Mucosa of descending colon (tissue), 3 donors: ENCODE results near the gene LRRC38. TPM values are rescaled to one million over a fixed set of nuclear protein-coding genes. Genes with fewer than 3 reads are reported as not detected.
A peak's percentile ranks its signal among the peaks of the same experiment; 100 is the strongest.

Source experiments
- ATAC-seq: fragments of 200-7000 bp; cut with Tn5 transposase; one replicate; pipeline ENCODE4 v1.9.1; 2020; ENCODE audit warnings: mild to moderate bottlenecking, moderate library complexity
- DNase-seq, 3 donors: peaks; one replicate each; pipeline ENCODE4 v3.0.0-alpha.2; 2020
- H3K36me3 ChIP-seq: fragments of 200-600 bp; one replicate; pipeline ENCODE4 v1.8.0; 2021; ENCODE audit warnings: low read depth, mild to moderate bottlenecking
- H3K4me1 ChIP-seq: fragments of 200-600 bp; one replicate; pipeline ENCODE4 v1.8.0; 2021; ENCODE audit warnings: low read depth, mild to moderate bottlenecking
- H3K4me3 ChIP-seq: fragments of 200-600 bp; one replicate; pipeline ENCODE4 v1.8.0; 2021; ENCODE audit warnings: mild to moderate bottlenecking
- H3K9me3 ChIP-seq: fragments of 200-600 bp; one replicate; pipeline ENCODE4 v1.8.0; 2021; ENCODE audit warnings: mild to moderate bottlenecking
- CTCF ChIP-seq: fragments of 200-600 bp; IDR thresholded peaks from one replicate; pipeline ENCODE4 v1.8.0; 2022; ENCODE audit warnings: antibody characterized with exemption, mild to moderate bottlenecking
- intact Hi-C, 2 donors: fragments of 100-400 bp; cut with DNase I in 1 of 2; cut with micrococcal nuclease in 1 of 2; formaldehyde crosslinking; loops; one replicate each; pipeline versions ENCODE4 v1.11.0 to v1.11.1; 2022; cut with DNase I, micrococcal nuclease
- total RNA-seq, 3 donors: library from RNA; stranded (reverse); fragmentation: NEBNext Ultra II Directional in 2 of 3; extraction: Animal tissue kit (Norgen Biotek cat#: 25700) in 2 of 3; gene quantifications; one replicate each; pipeline versions ENCODE4 v1.2.1 to v1.2.4, GENCODE V29; 2021 to 2023
- donor health status: DM: no; HTN: no; CAD: no; lungs with moderate emphysema.
- donor health status: DM: no; HTN: no; CAD: no.
- donor health status: DM: no; HTN: yes; CAD: no.

LRRC38 gene
- total RNA-seq, 3 donors from 2014 or later: not detected

GRCh38 chr1:13483946-13484345 is 29.9 kb downstream of the LRRC38 start:
- no peak for TF ChIP-seq CTCF
- H3K36me3 ChIP-seq: no peaks in the 10 kb centered on the region
- intact Hi-C loops: no loop called here
- H3K9me3 ChIP-seq: no peaks in the 10 kb centered on the region
- ATAC-seq (no peak), DNase-seq (no peak)
- no peaks in the 10 kb centered on the region for H3K4me1 ChIP-seq
- no peak overlapping the region for H3K4me3 ChIP-seq

GRCh38 chr1:13482600-13482999 is 31.2 kb downstream of the LRRC38 start:
- Histone ChIP-seq H3K4me3 (no peak overlapping the region), H3K4me1 (no peaks in the 10 kb centered on the region), H3K36me3 (no peaks in the 10 kb centered on the region), H3K9me3 (no peaks in the 10 kb centered on the region)
- TF ChIP-seq CTCF: no peak
- DNase-seq: no peak
- ATAC-seq: no peak
- intact Hi-C loops: no loop called here

- ATAC-seq: no peak
- no peak for TF ChIP-seq CTCF
Observed at GRCh38 chr1:13479171-13479856, 34.5 kb downstream of the LRRC38 start.

GRCh38 chr1:13478692-13479091 is 35.1 kb downstream of the LRRC38 start:
- ATAC-seq (no peak), DNase-seq (no peak)
- Histone ChIP-seq H3K4me1 (no peaks in the 10 kb centered on the region), H3K9me3 (no peaks in the 10 kb centered on the region), H3K4me3 (no peak overlapping the region), H3K36me3 (no peaks in the 10 kb centered on the region)
- TF ChIP-seq CTCF: no peak
- intact Hi-C loops: no loop called here

More at GRCh38 chr1:13479171-13479856, 34.5 kb downstream of the LRRC38 start:
- intact Hi-C loops: no loop called here
- Histone ChIP-seq H3K36me3 (no peaks in the 10 kb centered on the region), H3K9me3 (no peaks in the 10 kb centered on the region), H3K4me1 (no peaks in the 10 kb centered on the region), H3K4me3 (no peak overlapping the region)
- no peak for DNase-seq

- H3K9me3 ChIP-seq: no peaks in the 10 kb centered on the region
- no peak for TF ChIP-seq CTCF
- intact Hi-C loops: no loop called here
- H3K4me3 ChIP-seq: no peak overlapping the region
- ATAC-seq (no peak), DNase-seq (peak in 1 of 3 donors; percentile 1)
- H3K36me3 ChIP-seq: no peaks in the 10 kb centered on the region
- H3K4me1 ChIP-seq: no peaks in the 10 kb centered on the region
Observed at GRCh38 chr1:13469343-13469742, 44.5 kb downstream of the LRRC38 start.

- Histone ChIP-seq H3K4me1 (no peaks in the 10 kb centered on the region), H3K36me3 (no peaks in the 10 kb centered on the region), H3K9me3 (no peaks in the 10 kb centered on the region), H3K4me3 (no peak overlapping the region)
- no peak for TF ChIP-seq CTCF
- no peak for ATAC-seq
- no peak for DNase-seq
- intact Hi-C loops: no loop called here
Observed at GRCh38 chr1:13465515-13465914, 48.3 kb downstream of the LRRC38 start.
